ENCODE measurements around the gene GPR50.

Gene GPR50

DNA sequence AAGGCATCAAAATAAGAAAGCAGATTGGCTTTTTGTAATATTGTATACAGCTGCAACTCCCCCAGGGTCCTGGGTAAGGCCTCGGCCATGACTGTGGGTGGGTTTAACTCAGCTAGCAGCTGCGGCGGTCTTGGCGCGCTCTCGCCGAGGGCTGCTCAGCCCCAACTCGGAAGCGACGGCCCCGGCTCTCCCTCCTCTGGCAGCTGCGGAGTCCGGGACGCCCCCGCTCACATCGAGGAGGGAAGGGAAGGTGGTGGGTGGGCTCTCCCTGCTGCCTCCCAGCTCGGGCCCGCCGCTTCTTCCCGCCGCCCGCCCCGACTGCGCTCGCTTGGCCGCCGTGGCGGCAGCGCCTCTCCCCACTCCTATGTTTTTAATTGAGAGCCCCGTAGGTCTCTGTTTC is 51.2 kb downstream of the GPR50 start:
- no peak for DNase-seq

DNA sequence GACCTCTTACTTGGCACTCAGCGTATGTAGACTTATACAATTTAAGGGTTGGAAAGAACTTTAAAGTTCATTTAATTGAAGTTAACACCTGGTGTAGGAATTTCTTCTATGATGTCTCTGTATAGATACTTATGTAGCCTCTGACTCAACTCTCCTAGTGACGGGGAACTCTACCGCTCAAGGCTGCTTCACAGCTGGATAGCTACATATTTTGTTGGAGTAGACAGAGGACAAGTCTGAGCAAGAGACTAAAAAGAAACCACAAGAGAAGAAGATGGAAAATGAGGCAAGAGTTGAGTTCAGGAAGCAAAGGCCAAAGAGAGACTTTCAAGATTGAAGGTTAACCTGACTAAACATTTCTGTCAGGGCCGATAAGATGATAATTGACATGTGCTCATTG is 52.6 kb downstream of the GPR50 start:
- no peak for DNase-seq
